ENCODE results near the gene DENND4B. TPM values are rescaled to one million over a fixed set of nuclear protein-coding genes. Genes with fewer than 3 reads are reported as not detected.

Gene DENND4B
- polyA plus RNA-seq = 10 to 100 TPM; 14.7 to 31.6 TPM

- Histone ChIP-seq H3K9me3 (ENCODE audit: control insufficient read depth in 2 of 2, insufficient read depth in 1 of 2, low read depth in 1 of 2, low read length in 1 of 2) (no peaks in the 10 kb centered on the region), H3K27ac (ENCODE audit: low read depth in 2 of 2, low read length in 1 of 2) (peak within 1 kb of the TSS; percentile 91 to 92), H3K4me1 (ENCODE audit: control insufficient read depth in 2 of 2, insufficient read depth in 2 of 2, low read length in 1 of 2) (peaks cover 0 to 15% of the 10 kb centered on the region in 2 donors), H3K4me3 (ENCODE audit: low read depth in 1 of 2, low read length in 2 of 2) (peak within 1 kb of the TSS; percentile 86 to 90), H3K36me3 (ENCODE audit: control insufficient read depth in 2 of 2, insufficient read depth in 2 of 2, low read length in 1 of 2) (peaks cover 6 to 37% of the 10 kb centered on the region in 2 donors), H3K27me3 (ENCODE audit: control insufficient read depth in 1 of 2, insufficient read depth in 2 of 2, low read length in 2 of 2) (no peaks in the 10 kb centered on the region)
- 7 to 13% methylated on average over 20 to 28 of the region's 28 CpGs for WGBS, 2 donors
Observed at GRCh38 chr1:153946622-153947241, at the start of gene DENND4B. TSS of gene DENND4B (minus strand) at chr1:153946718. CDS start at chr1:153944374, 2,344 bp downstream.

DNA sequence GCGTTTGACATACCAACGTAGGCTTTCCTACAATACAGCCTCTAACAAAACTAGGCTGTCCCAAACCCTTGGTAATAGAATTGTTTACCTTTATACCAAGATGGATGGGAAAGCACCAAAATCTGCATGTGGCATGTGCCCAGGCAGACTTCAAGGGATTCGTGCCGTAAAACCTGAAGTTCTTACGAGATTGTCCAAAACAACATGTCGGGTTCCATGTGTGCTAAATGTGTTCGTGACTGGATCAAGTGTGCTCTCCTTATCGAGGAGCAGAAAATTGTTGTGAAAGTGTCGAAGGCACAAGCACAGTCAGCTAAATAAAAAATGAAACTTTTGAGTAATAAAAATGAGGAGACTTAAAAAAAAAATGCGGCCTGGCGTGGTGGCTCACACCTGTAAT lies 49.1 kb upstream of the DENND4B start:
- 91 to 94% methylated on average over 11 of the region's 11 CpGs for WGBS, 2 donors
- peaks cover 0 to 5% of the 10 kb centered on the region in 2 donors for H3K36me3 ChIP-seq (ENCODE audit: control insufficient read depth in 2 of 2, insufficient read depth in 2 of 2, low read length in 1 of 2)
- no peaks in the 10 kb centered on the region for H3K9me3 ChIP-seq (ENCODE audit: control insufficient read depth in 2 of 2, insufficient read depth in 1 of 2, low read depth in 1 of 2, low read length in 1 of 2)
- no peaks in the 10 kb centered on the region for H3K27me3 ChIP-seq (ENCODE audit: control insufficient read depth in 1 of 2, insufficient read depth in 2 of 2, low read length in 2 of 2)
- no peak overlapping the region for H3K4me3 ChIP-seq (ENCODE audit: low read depth in 1 of 2, low read length in 2 of 2)
- H3K27ac ChIP-seq (ENCODE audit: low read depth in 2 of 2, low read length in 1 of 2) = no peak overlapping the region
- no peaks in the 10 kb centered on the region for H3K4me1 ChIP-seq (ENCODE audit: control insufficient read depth in 2 of 2, insufficient read depth in 2 of 2, low read length in 1 of 2)

- Histone ChIP-seq H3K4me1 (ENCODE audit: control insufficient read depth in 2 of 2, insufficient read depth in 2 of 2, low read length in 1 of 2) (no peaks in the 10 kb centered on the region), H3K36me3 (ENCODE audit: control insufficient read depth in 2 of 2, insufficient read depth in 2 of 2, low read length in 1 of 2) (peaks cover 0 to 5% of the 10 kb centered on the region in 2 donors), H3K27ac (ENCODE audit: low read depth in 2 of 2, low read length in 1 of 2) (no peak overlapping the region), H3K9me3 (ENCODE audit: control insufficient read depth in 2 of 2, insufficient read depth in 1 of 2, low read depth in 1 of 2, low read length in 1 of 2) (no peaks in the 10 kb centered on the region), H3K27me3 (ENCODE audit: control insufficient read depth in 1 of 2, insufficient read depth in 2 of 2, low read length in 2 of 2) (no peaks in the 10 kb centered on the region), H3K4me3 (ENCODE audit: low read depth in 1 of 2, low read length in 2 of 2) (no peak overlapping the region)
- 84% methylated on average over 3 of the region's 3 CpGs for WGBS, 2 donors
Observed at GRCh38 chr1:153995202-153995601, 48.7 kb upstream of the DENND4B start.

DNA sequence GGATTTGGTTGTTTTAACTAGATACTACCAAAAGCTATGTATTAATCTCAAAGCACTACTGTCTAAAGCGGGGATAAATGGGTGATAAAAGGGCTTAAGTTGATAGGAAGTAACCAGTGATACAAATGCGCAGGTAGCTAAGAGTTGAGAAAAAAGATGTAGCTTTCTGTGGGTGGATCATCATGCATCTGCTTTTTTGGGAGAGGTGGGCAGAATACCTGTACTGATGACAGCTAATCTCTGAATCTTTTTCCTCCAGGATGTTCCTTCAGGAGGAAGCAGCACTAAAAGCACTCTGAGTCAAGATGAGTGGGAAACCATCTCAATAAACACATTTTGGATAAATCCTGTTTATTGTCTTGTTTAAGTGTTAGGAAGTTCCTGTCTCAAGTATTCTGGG lies 45.3 kb upstream of the DENND4B start:
- H3K9me3 ChIP-seq (ENCODE audit: control insufficient read depth in 2 of 2, insufficient read depth in 1 of 2, low read depth in 1 of 2, low read length in 1 of 2) = no peaks in the 10 kb centered on the region
- peak overlapping the region in 1 of 2 donors; percentile 96 for H3K4me3 ChIP-seq (ENCODE audit: low read depth in 1 of 2, low read length in 2 of 2)
- peaks cover 0 to 5% of the 10 kb centered on the region in 2 donors for H3K36me3 ChIP-seq (ENCODE audit: control insufficient read depth in 2 of 2, insufficient read depth in 2 of 2, low read length in 1 of 2)
- 73 to 93% methylated on average over 2 of the region's 2 CpGs for WGBS, 2 donors
- H3K27ac ChIP-seq (ENCODE audit: low read depth in 2 of 2, low read length in 1 of 2) = no peak overlapping the region
- no peaks in the 10 kb centered on the region for H3K27me3 ChIP-seq (ENCODE audit: control insufficient read depth in 1 of 2, insufficient read depth in 2 of 2, low read length in 2 of 2)
- H3K4me1 ChIP-seq (ENCODE audit: control insufficient read depth in 2 of 2, insufficient read depth in 2 of 2, low read length in 1 of 2) = no peaks in the 10 kb centered on the region

- Histone ChIP-seq H3K27me3 (ENCODE audit: control insufficient read depth in 1 of 2, insufficient read depth in 2 of 2, low read length in 2 of 2) (no peaks in the 10 kb centered on the region), H3K36me3 (ENCODE audit: control insufficient read depth in 2 of 2, insufficient read depth in 2 of 2, low read length in 1 of 2) (peaks cover 0 to 5% of the 10 kb centered on the region in 2 donors), H3K4me3 (ENCODE audit: low read depth in 1 of 2, low read length in 2 of 2) (peak overlapping the region; percentile 72 to 96), H3K9me3 (ENCODE audit: control insufficient read depth in 2 of 2, insufficient read depth in 1 of 2, low read depth in 1 of 2, low read length in 1 of 2) (no peaks in the 10 kb centered on the region), H3K27ac (ENCODE audit: low read depth in 2 of 2, low read length in 1 of 2) (peak overlapping the region; percentile 92 to 99), H3K4me1 (ENCODE audit: control insufficient read depth in 2 of 2, insufficient read depth in 2 of 2, low read length in 1 of 2) (no peaks in the 10 kb centered on the region)
- 8 to 11% methylated on average over 9 of the region's 9 CpGs for WGBS, 2 donors
Observed at GRCh38 chr1:153991151-153991630, 44.7 kb upstream of the DENND4B start.

GRCh38 chr1:153990468-153991150 lies 44.1 kb upstream of the DENND4B start, which contains the start of gene RPS27:
TSS of gene RPS27 (plus strand) at chr1:153990762. CDS start at chr1:153990797, 35 bp downstream.
- Histone ChIP-seq H3K27ac (ENCODE audit: low read depth in 2 of 2, low read length in 1 of 2) (peak within 1 kb of the TSS; percentile 92 to 99), H3K4me3 (ENCODE audit: low read depth in 1 of 2, low read length in 2 of 2) (peak within 1 kb of the TSS; percentile 72 to 96), H3K27me3 (ENCODE audit: control insufficient read depth in 1 of 2, insufficient read depth in 2 of 2, low read length in 2 of 2) (no peaks in the 10 kb centered on the region), H3K4me1 (ENCODE audit: control insufficient read depth in 2 of 2, insufficient read depth in 2 of 2, low read length in 1 of 2) (no peaks in the 10 kb centered on the region), H3K9me3 (ENCODE audit: control insufficient read depth in 2 of 2, insufficient read depth in 1 of 2, low read depth in 1 of 2, low read length in 1 of 2) (no peaks in the 10 kb centered on the region), H3K36me3 (ENCODE audit: control insufficient read depth in 2 of 2, insufficient read depth in 2 of 2, low read length in 1 of 2) (peaks cover 0 to 5% of the 10 kb centered on the region in 2 donors)
- 0 to 1% methylated on average over 36 of the region's 36 CpGs for WGBS, 2 donors

DNA sequence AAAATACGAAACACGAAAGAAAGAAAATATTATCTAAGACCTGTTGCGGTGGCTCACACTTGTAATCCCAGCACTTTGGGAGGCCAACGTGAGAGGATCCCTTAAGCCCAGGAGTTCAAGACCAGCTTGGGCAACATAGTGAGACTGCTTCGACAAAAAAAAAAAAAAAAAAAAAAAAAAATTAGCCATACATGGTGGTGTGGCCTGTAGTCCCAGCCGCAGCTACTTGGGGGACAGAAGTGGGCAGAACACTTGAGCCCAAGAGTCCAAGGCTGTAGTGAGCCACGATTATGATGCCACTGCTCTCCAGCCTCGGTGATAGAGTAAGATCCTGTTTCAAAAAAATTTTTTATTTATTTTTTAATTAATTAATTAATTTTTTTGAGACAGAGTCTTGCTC lies 41.1 kb upstream of the DENND4B start:
- Histone ChIP-seq H3K36me3 (ENCODE audit: control insufficient read depth in 2 of 2, insufficient read depth in 2 of 2, low read length in 1 of 2) (peaks cover 0 to 2% of the 10 kb centered on the region in 2 donors), H3K27me3 (ENCODE audit: control insufficient read depth in 1 of 2, insufficient read depth in 2 of 2, low read length in 2 of 2) (no peaks in the 10 kb centered on the region), H3K4me3 (ENCODE audit: low read depth in 1 of 2, low read length in 2 of 2) (no peak overlapping the region), H3K4me1 (ENCODE audit: control insufficient read depth in 2 of 2, insufficient read depth in 2 of 2, low read length in 1 of 2) (no peaks in the 10 kb centered on the region), H3K9me3 (ENCODE audit: control insufficient read depth in 2 of 2, insufficient read depth in 1 of 2, low read depth in 1 of 2, low read length in 1 of 2) (no peaks in the 10 kb centered on the region), H3K27ac (ENCODE audit: low read depth in 2 of 2, low read length in 1 of 2) (peak overlapping the region in 1 of 2 donors; percentile 13)
- 89 to 92% methylated on average over 8 of the region's 8 CpGs for WGBS, 2 donors

DNA sequence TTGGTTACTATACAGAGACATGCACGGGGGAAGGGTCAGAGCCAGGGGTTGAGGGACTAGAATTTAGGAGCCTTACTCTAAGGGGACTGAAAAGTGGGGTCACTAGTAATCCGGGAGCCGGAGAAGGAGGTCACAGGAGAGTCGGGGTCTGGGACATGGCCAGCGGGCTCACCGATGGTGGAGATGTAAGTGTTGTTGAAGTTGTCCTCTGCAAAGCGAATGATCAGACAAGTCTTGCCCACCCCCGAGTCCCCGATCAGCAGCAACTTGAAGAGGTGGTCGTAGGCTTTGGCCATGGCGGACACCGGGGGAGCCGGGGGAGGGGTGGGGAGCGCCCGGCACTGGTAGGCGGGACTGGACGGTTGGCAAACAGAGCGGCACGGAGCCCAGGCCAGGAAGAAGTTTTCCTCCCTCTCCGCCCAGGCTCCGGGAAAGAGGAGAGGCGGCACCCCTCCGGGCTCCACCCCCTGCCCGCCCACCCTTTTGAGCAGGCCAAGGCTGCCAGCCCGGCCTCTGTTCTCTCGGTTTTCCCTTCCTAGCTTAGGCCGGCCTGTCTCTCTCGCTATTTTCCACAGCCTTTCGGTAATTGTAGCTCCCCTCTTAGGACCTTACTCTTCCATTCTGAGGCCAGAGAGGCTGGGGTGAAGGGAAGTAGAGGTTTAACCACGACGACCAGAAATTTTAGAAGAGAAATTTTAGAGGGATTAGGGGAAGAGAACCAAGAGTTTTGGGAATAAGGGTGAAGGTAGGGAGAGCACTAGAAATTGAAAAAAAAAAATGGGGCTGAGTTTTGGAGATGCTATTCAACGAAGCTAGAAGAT lies 39.6 kb upstream of the DENND4B start, which contains the start of gene RAB13:
Gene RAB13 (minus strand): TSS at position 399 of the 821 bp plus-strand sequence. CDS start 103 bp downstream, at position 296.
- H3K36me3 ChIP-seq (ENCODE audit: control insufficient read depth in 2 of 2, insufficient read depth in 2 of 2, low read length in 1 of 2) = peaks cover 0 to 5% of the 10 kb centered on the region in 2 donors
- peak within 1 kb of the TSS; percentile 90 to 92 for H3K27ac ChIP-seq (ENCODE audit: low read depth in 2 of 2, low read length in 1 of 2)
- no peaks in the 10 kb centered on the region for H3K4me1 ChIP-seq (ENCODE audit: control insufficient read depth in 2 of 2, insufficient read depth in 2 of 2, low read length in 1 of 2)
- H3K9me3 ChIP-seq (ENCODE audit: control insufficient read depth in 2 of 2, insufficient read depth in 1 of 2, low read depth in 1 of 2, low read length in 1 of 2) = no peaks in the 10 kb centered on the region
- peak within 1 kb of the TSS; percentile 56 to 67 for H3K4me3 ChIP-seq (ENCODE audit: low read depth in 1 of 2, low read length in 2 of 2)
- H3K27me3 ChIP-seq (ENCODE audit: control insufficient read depth in 1 of 2, insufficient read depth in 2 of 2, low read length in 2 of 2) = no peaks in the 10 kb centered on the region
- 2 to 4% methylated on average over 21 to 32 of the region's 32 CpGs for WGBS, 2 donors

GRCh38 chr1:153985341-153985912 lies 38.9 kb upstream of the DENND4B start:
- Histone ChIP-seq H3K9me3 (ENCODE audit: control insufficient read depth in 2 of 2, insufficient read depth in 1 of 2, low read depth in 1 of 2, low read length in 1 of 2) (no peaks in the 10 kb centered on the region), H3K36me3 (ENCODE audit: control insufficient read depth in 2 of 2, insufficient read depth in 2 of 2, low read length in 1 of 2) (peaks cover 0 to 5% of the 10 kb centered on the region in 2 donors), H3K27me3 (ENCODE audit: control insufficient read depth in 1 of 2, insufficient read depth in 2 of 2, low read length in 2 of 2) (no peaks in the 10 kb centered on the region), H3K4me1 (ENCODE audit: control insufficient read depth in 2 of 2, insufficient read depth in 2 of 2, low read length in 1 of 2) (no peaks in the 10 kb centered on the region), H3K4me3 (ENCODE audit: low read depth in 1 of 2, low read length in 2 of 2) (peak overlapping the region; percentile 56 to 67), H3K27ac (ENCODE audit: low read depth in 2 of 2, low read length in 1 of 2) (peak overlapping the region; percentile 90 to 91)
- WGBS, 2 donors = 12 to 13% methylated on average over 7 of the region's 7 CpGs
